ENCODE results near the gene GLRA3. TPM values are rescaled to one million over a fixed set of nuclear protein-coding genes. Genes with fewer than 3 reads are reported as not detected.

GLRA3 gene
- total and polyA plus RNA-seq, 2 of the 8 experiments (the other 6 are each of a cell fraction or from before 2014, with no cell fraction given), result 0.02 TPM; not detected in 1

DNA sequence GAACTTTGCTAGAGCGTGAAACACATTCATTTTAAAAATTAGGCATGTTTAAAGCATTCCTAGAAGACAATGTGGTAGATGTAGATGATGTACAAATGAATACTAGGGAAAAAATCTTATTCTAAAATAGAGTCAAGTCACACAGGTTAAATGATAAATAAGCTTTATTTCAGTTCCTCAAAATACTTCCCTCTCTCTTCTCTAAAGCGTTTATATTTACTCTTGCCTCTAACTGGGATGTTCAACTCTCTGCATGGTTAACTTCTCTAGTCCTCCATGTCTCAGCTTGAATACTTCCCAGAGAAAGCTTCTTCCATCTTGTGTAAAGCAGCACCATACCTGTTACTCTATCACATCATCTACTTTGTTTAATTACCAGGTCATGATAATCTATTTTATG lies 30.9 kb upstream of the GLRA3 start:
- H2BK120ac ChIP-seq (replicated peaks; ENCODE audit: low read depth, low read length), result no peak overlapping the region
- no peak overlapping the region for H2BK5ac ChIP-seq (ENCODE audit: low read depth, low read length)
- H3K4ac ChIP-seq (replicated peaks; ENCODE audit: insufficient read length, low read depth, low read length), result no peak overlapping the region
- H3K79me2 ChIP-seq (ENCODE audit: control insufficient read depth in 1 of 2, insufficient read depth in 2 of 2, low read length in 2 of 2), result no peaks in the 10 kb centered on the region
- H4K5ac ChIP-seq (ENCODE audit: insufficient read length, low read depth, low read length), result no peak overlapping the region
- no peak overlapping the region for H3K23ac ChIP-seq (ENCODE audit: insufficient read length)
- no peak overlapping the region for H2BK15ac ChIP-seq (ENCODE audit: low read length)
- no peak overlapping the region for H3K4me3 ChIP-seq (ENCODE audit: extremely low read depth in 1 of 4, insufficient read depth in 2 of 4, low read depth in 3 of 4, low read length in 4 of 4)
- no peak overlapping the region for H3K18ac ChIP-seq (ENCODE audit: extremely low read depth, low read length)
- ChIA-PET POLR2A (ENCODE audit: partially characterized antibody) (no interaction called here), CTCF (ENCODE audit: partially characterized antibody) (interaction anchor here (0.9 kb wide), 1 partner anchor 15 kb away, joined by 5 read pairs; no protein-coding TSS in a partner anchor)
- peaks cover 0 to 4% of the 10 kb centered on the region in 2 experiments; a peak in 1 of 4 replicates for H3K9me3 ChIP-seq (ENCODE audit: insufficient read depth in 2 of 2, low read depth in 1 of 2, low read length in 1 of 2)
- H2BK20ac ChIP-seq (ENCODE audit: low read length), result no peak overlapping the region
- H2AK5ac ChIP-seq (ENCODE audit: low read depth, low read length), result no peak overlapping the region
- H3K79me1 ChIP-seq (ENCODE audit: low read depth, low read length), result no peaks in the 10 kb centered on the region
- DNase-seq (ENCODE audit: low read depth in 1 of 2, low spot score in 2 of 2), result no peak
- H2AFZ ChIP-seq (ENCODE audit: low read length), result no peak overlapping the region
- H3K4me1 ChIP-seq (replicated peaks in 1 of 4; ENCODE audit: control insufficient read depth in 3 of 4, insufficient read depth in 4 of 4, low read length in 3 of 4), result no peaks in the 10 kb centered on the region
- no peaks in the 10 kb centered on the region for H3K36me3 ChIP-seq (ENCODE audit: control insufficient read depth in 2 of 4, insufficient read depth in 4 of 4, low read length in 3 of 4)
- H4K20me1 ChIP-seq (replicated peaks in 1 of 2; ENCODE audit: control insufficient read depth in 1 of 2, insufficient read depth in 2 of 2, low read length in 2 of 2), result no peaks in the 10 kb centered on the region
- no peak overlapping the region for H3K56ac ChIP-seq (replicated peaks; ENCODE audit: insufficient read length, low read depth, low read length)
- no peak for FAIRE-seq
- no peak overlapping the region for H3K4me2 ChIP-seq (ENCODE audit: insufficient read depth in 1 of 2, low read depth in 2 of 2, low read length in 2 of 2)
- H3K27me3 ChIP-seq (replicated peaks in 1 of 4; ENCODE audit: control insufficient read depth in 3 of 4, extremely low read depth in 1 of 4, insufficient read depth in 3 of 4, low read length in 3 of 4), result no peaks in the 10 kb centered on the region
- no peak overlapping the region for H2BK12ac ChIP-seq (ENCODE audit: low read depth, low read length)
- TF ChIP-seq HDAC6 (IDR thresholded peaks at IDR 0.05; ENCODE audit: low read depth, low read length), result no peak
- TF ChIP-seq SAP30 (IDR thresholded peaks at IDR 0.05; ENCODE audit: insufficient read depth, insufficient replicate concordance, low read length), result no peak
- TF ChIP-seq BRCA1 (IDR thresholded peaks at IDR 0.05; ENCODE audit: low read depth, low read length), result no peak
- no peak for TF ChIP-seq NANOG (IDR thresholded peaks at IDR 0.05; ENCODE audit: insufficient read depth, low read depth, low read length, poor library complexity, severe bottlenecking)
- TF ChIP-seq CHD1 (IDR thresholded peaks at IDR 0.05; ENCODE audit: low read depth, low read length), result no peak
- no peaks in the 10 kb centered on the region for H3K23me2 ChIP-seq (ENCODE audit: low read depth, low read length)
- H4K91ac ChIP-seq (replicated peaks; ENCODE audit: insufficient read length, low read length), result no peak overlapping the region
- H3K27ac ChIP-seq (ENCODE audit: low read depth, low read length), result no peak overlapping the region
- H4K8ac ChIP-seq (ENCODE audit: extremely low read depth, insufficient read depth, low read length), result no peak overlapping the region
- no peak overlapping the region for H3K14ac ChIP-seq (ENCODE audit: insufficient read length)
- no peak overlapping the region for H3K9ac ChIP-seq (replicated peaks in 1 of 4; ENCODE audit: extremely low read depth in 1 of 4, low read depth in 3 of 4, low read length in 3 of 4)
- WGBS, 2 experiments (ENCODE audit: extremely low coverage in 1 of 2, insufficient coverage in 1 of 2, insufficient read length in 1 of 2, insufficient replicate concordance in 2 of 2, low coverage in 1 of 2, low lambda C conversion rate in 2 of 2, missing lambda C conversion rate in 1 of 2), result 70% methylated on average over 2 of the region's 2 CpGs; no CpG with 5 or more reads in 1 of the 2 experiments

All from H1 (cell line).